Nephron (organoid): ENCODE data around the gene OR10H4.
"Not testable (repeated sequence)": the region's sequence is repeated elsewhere in the genome, so short reads cannot be mapped to it uniquely, and the experiment has no call there.

ENCODE experiments used
- H3K27ac Mint-ChIP-seq, 3 experiments: 2 replicates each; pipeline ENCODE4 v1.8.0; 2020; ENCODE audit warnings: mixed read lengths in 3 of 3, mild to moderate bottlenecking in 2 of 3, moderate library complexity in 1 of 3
- H3K27me3 Mint-ChIP-seq: 2 replicates; pipeline ENCODE4 v1.8.0; 2021; ENCODE audit warnings: low read depth, mild to moderate bottlenecking, moderate library complexity, mixed read lengths
- H3K36me3 Mint-ChIP-seq: 2 replicates; pipeline ENCODE4 v1.8.0; 2020; ENCODE audit warnings: low read depth, mixed read lengths
- H3K4me1 Mint-ChIP-seq: 2 replicates; pipeline ENCODE4 v1.8.0; 2020; ENCODE audit warnings: mixed read lengths
- H3K4me3 Mint-ChIP-seq, 3 experiments: 2 replicates each; pipeline ENCODE4 v1.8.0; 2020; ENCODE audit warnings: mild to moderate bottlenecking in 3 of 3, mixed read lengths in 3 of 3, moderate library complexity in 2 of 3
- H3K9me3 Mint-ChIP-seq: 2 replicates; pipeline ENCODE4 v1.8.0; 2020; ENCODE audit warnings: mixed read lengths
- CTCF ChIP-seq, 3 experiments: fragments of 200-600 bp; sonication (generic); IDR thresholded peaks; one replicate each; pipeline ENCODE4 v1.5.0; 2021; ENCODE audit warnings: antibody characterized with exemption in 3 of 3; ENCODE audit not compliant: unreplicated experiment in 3 of 3

Gene OR10H4

DNA sequence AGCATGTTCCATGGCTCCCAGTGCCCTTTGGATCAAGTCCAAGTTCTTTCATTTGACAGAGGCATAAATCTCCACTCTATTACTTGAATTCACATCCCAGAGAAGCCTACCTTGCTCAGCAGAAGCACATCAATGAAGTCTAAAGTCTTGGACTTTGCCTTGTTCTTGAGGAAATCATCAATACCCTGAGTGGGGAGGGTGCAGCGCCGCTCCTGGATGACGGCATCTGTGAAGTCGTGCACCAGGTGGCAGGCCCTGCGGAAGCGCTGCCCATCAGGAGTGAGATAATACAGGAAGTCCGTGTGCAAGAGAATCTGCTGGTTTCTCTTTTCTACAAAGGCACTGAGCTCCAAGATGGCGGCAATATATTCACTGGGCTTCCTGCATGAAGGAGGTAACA lies 25.1 kb upstream of the OR10H4 start:
- Mint-ChIP-seq H3K36me3 (no peaks in the 10 kb centered on the region), H3K4me1 (no peaks in the 10 kb centered on the region), H3K9me3 (peaks cover 41% of the 10 kb centered on the region), H3K27ac (no peak overlapping the region), H3K27me3 (no peaks in the 10 kb centered on the region), H3K4me3 (no peak overlapping the region)
- no peak for TF ChIP-seq CTCF (IDR thresholded peaks at IDR 0.05; ENCODE audit: unreplicated experiment in 3 of 3)

- H3K27ac Mint-ChIP-seq, result no peak overlapping the region
- H3K4me1 Mint-ChIP-seq, result no peaks in the 10 kb centered on the region
- H3K4me3 Mint-ChIP-seq, result no peak overlapping the region
- H3K9me3 Mint-ChIP-seq, result peaks cover 55% of the 10 kb centered on the region
- H3K27me3 Mint-ChIP-seq, result no peaks in the 10 kb centered on the region
- TF ChIP-seq CTCF (IDR thresholded peaks at IDR 0.05; ENCODE audit: unreplicated experiment in 3 of 3), result no peak
- no peaks in the 10 kb centered on the region for H3K36me3 Mint-ChIP-seq
These were observed 22.3 kb upstream of the OR10H4 start for GRCh38 chr19:15926484-15926883.

DNA sequence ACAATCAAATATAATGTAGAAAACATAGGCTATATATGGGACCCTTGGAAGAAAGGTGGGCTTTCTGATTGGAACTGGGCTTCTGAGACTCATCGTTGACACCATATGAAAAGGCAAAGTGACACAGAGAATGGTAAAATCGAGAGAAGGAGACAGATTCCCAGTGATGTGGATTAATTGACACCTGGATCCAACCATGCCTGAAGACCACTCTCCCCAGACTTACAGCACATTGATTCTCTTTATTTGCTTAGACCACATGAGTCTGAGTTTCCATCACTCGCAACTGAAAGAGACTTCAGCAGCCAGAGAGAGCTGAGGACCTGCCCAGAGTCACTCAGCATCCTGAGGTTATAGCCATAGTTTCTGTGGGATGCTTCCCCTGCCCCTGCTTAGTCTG lies 20.5 kb upstream of the OR10H4 start:
- Mint-ChIP-seq H3K27ac (no peak overlapping the region), H3K36me3 (no peaks in the 10 kb centered on the region), H3K4me3 (no peak overlapping the region), H3K4me1 (no peaks in the 10 kb centered on the region), H3K9me3 (peaks cover 47% of the 10 kb centered on the region), H3K27me3 (no peaks in the 10 kb centered on the region)
- TF ChIP-seq CTCF (IDR thresholded peaks at IDR 0.05; ENCODE audit: unreplicated experiment in 3 of 3), result no peak

DNA sequence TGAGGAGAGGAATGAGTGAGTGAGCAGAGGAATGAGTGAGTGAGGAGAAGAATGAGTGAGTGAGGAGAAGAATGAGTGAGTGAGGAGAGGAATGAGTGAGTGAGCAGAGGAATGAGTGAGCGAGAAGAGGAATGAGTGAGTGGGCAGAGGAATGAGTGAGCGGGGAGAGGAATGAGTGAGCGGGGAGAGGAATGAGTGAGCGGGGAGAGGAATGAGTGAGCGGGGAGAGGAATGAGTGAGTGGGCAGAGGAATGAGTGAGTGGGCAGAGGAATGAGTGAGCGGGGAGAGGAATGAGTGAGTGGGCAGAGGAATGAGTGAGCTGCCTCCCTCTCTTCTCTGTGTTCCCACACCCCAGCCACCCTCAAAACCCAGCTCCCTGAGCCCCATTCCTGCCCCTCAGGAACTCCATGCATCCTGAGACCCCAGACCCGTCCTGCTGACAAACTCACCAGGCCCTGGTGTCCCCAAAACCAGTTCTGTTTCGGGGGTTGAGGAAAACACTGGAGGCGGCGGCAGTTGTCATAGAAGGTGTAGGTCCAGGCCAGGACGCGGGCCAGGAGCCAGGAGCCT lies 15.0 kb upstream of the OR10H4 start:
- peaks cover 30% of the 10 kb centered on the region for H3K9me3 Mint-ChIP-seq
- H3K4me1 Mint-ChIP-seq, H3K27ac Mint-ChIP-seq, H3K27me3 Mint-ChIP-seq, H3K4me3 Mint-ChIP-seq, H3K36me3 Mint-ChIP-seq: not testable (repeated sequence)

DNA sequence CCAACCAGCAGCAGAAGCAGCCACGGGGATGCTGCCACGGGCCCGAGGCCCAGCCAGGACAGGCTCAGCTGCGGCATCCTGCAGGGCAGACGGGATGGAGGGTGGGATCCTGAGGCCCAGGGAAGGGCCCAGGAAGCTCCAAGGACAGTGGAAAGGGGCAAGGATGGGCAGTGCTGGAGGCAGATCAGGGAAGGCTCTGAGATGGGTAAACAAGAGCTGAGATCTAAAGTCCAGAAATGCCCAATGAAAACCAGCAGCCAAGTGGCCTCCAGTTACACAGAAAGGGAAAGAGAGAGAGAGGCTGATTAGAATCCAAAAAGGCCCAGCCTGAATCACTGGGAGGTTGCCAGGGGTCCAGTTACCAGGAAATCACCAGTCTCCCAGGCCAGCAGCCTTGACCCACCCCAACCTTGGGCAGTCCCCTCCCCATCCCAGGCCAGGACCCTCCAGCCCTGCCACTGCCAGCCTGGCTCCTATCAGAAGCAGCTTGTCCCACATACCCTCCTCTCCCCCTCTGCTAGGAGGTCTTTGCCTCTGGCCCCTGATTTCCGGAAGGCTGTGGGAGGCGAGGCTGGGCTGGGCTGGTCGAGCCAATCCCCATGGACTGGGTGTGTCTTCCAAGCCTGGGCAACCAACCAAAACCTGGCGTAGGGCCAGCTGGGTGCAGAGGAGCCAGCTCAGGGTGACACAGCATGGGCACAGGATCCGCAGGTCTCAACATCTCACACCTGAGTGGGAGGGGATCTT lies 14.3 kb upstream of the OR10H4 start, which contains the start of gene CYP4F11:
Gene CYP4F11 (minus strand): TSS at position 198 of the 747 bp plus-strand sequence. CDS start 121 bp downstream, at position 77.
- Mint-ChIP-seq H3K27ac (no peak within 1 kb of the TSS), H3K27me3 (no peaks in the 10 kb centered on the region), H3K36me3 (no peaks in the 10 kb centered on the region), H3K4me1 (no peaks in the 10 kb centered on the region), H3K4me3 (no peak within 1 kb of the TSS), H3K9me3 (peaks cover 24% of the 10 kb centered on the region)
- TF ChIP-seq CTCF (IDR thresholded peaks at IDR 0.05; ENCODE audit: unreplicated experiment in 3 of 3), result no peak

DNA sequence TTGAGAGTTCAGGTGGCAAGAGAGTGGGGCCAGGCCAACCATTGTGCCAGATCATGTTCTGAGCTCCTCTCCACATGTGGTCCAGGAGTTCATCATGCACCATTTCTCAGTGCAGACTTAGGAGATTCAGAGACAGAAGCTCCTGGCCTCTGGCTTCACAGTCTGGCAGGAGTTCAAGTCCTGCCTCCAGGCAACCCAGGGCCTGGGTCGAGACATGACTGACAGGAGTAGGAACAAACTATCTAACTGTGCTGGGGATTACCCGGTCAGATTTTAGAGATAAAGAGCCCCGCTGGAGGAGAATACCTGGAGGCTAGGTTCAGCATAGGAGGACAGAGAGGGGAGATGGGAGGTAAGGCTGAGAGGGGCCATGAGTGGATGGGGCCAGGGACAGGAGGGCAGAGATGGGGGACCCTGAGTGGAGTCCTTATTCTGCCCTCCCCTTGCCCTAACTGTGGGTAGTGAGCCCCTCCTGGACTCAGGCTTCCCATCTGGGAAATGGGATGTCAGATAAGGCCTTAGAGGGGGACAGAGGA lies 13.6 kb upstream of the OR10H4 start:
- peaks cover 22% of the 10 kb centered on the region for H3K9me3 Mint-ChIP-seq
- H3K27me3 Mint-ChIP-seq, result no peaks in the 10 kb centered on the region
- H3K4me1 Mint-ChIP-seq, result no peaks in the 10 kb centered on the region
- no peak overlapping the region for H3K4me3 Mint-ChIP-seq
- TF ChIP-seq CTCF (IDR thresholded peaks at IDR 0.05; ENCODE audit: unreplicated experiment in 3 of 3), result no peak
- no peak overlapping the region for H3K27ac Mint-ChIP-seq
- no peaks in the 10 kb centered on the region for H3K36me3 Mint-ChIP-seq
